Spinal cord (tissue), 10 donors: ENCODE data around the gene HARS2. TPM values are rescaled to one million over a fixed set of nuclear protein-coding genes. Genes with fewer than 3 reads are reported as not detected.
"Not testable (repeated sequence)": the region's sequence is repeated elsewhere in the genome, so short reads cannot be mapped to it uniquely, and the experiment has no call there.

Experiments used
- DNase-seq, 6 donors: peaks; one replicate each; pipeline versions ENCODE4 v3.0.0 to v3.0.0-alpha.2; 2013 to 2015; ENCODE audit warnings: low spot score in 6 of 6, low read depth in 4 of 6
- H3K27ac ChIP-seq: one replicate; pipeline ENCODE4 v1.5.1; 2013; ENCODE audit warnings: low read depth, low read length, control low read depth
- H3K27me3 ChIP-seq: one replicate; pipeline ENCODE4 v1.6.1; 2013; ENCODE audit warnings: low read length; ENCODE audit not compliant: control insufficient read depth, insufficient read depth
- H3K36me3 ChIP-seq: one replicate; pipeline ENCODE4 v1.6.1; 2013; ENCODE audit warnings: low read length; ENCODE audit not compliant: control insufficient read depth, insufficient read depth
- H3K4me1 ChIP-seq: one replicate; pipeline ENCODE4 v1.6.1; 2013; ENCODE audit warnings: low read length; ENCODE audit not compliant: control insufficient read depth, insufficient read depth
- H3K4me3 ChIP-seq: one replicate; pipeline ENCODE4 v1.5.1; 2013; ENCODE audit warnings: low read depth, low read length, control low read depth
- H3K9me3 ChIP-seq: one replicate; pipeline ENCODE4 v1.6.1; 2013; ENCODE audit warnings: low read length; ENCODE audit not compliant: control insufficient read depth, insufficient read depth
- WGBS: methylation state at CpG from one replicate; pipeline ENCODE4 v1.1.5; 2013; ENCODE audit warnings: missing lambda C conversion rate; ENCODE audit not compliant: insufficient coverage; 5-methylcytosine and 5-hydroxymethylcytosine counted together
- polyA plus RNA-seq, 2 donors: library from polyadenylated mRNA; unstranded; fragments of 120-200 nt; gene quantifications; one replicate each; pipeline ENCODE4 v1.2.1, GENCODE V29; 2013; ENCODE audit not compliant: insufficient read length in 2 of 2
- total RNA-seq, 2 donors: library from RNA; depleted of rRNA in 1 of 2; stranded (reverse); fragments of 120-200 nt in 1 of 2; fragments of >200 nt in 1 of 2; gene quantifications; one replicate each; pipeline versions ENCODE4 v1.2.3 to v1.2.4, GENCODE V29; 2013 to 2014
- donor health status: healthy.

Gene HARS2
- total and polyA plus RNA-seq, 4 donors: 24.7 to 45.9 (median 36.7) TPM

DNA sequence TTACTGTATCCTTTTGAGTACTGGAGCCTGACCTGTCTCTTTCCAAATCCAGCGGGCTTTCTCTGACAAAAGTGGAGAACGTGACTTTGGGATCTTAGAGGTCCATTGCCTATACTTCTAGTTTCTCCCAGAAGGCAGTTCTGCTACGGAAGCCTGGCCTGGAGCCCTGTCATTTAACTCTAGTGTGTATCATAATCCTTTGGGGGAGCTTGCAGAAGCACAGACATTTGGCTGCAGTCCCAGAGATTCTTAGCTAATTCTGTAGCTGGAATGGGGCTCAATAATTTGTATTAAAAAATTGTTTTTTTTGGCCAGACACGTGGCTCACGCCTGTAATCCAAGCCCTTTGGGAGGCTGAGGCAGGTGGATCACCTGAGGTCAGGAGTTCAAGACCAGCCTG lies 3.0 kb downstream of the HARS2 start:
- Histone ChIP-seq H3K4me1 (peaks cover 26% of the 10 kb centered on the region), H3K4me3 (no peak overlapping the region), H3K36me3 (peaks cover 32% of the 10 kb centered on the region), H3K27ac (no peak overlapping the region), H3K27me3 (no peaks in the 10 kb centered on the region), H3K9me3 (no peaks in the 10 kb centered on the region)
- WGBS: 87% methylated on average over 3 of the region's 5 CpGs
- peak in 1 of 6 donors; percentile 16 for DNase-seq

DNA sequence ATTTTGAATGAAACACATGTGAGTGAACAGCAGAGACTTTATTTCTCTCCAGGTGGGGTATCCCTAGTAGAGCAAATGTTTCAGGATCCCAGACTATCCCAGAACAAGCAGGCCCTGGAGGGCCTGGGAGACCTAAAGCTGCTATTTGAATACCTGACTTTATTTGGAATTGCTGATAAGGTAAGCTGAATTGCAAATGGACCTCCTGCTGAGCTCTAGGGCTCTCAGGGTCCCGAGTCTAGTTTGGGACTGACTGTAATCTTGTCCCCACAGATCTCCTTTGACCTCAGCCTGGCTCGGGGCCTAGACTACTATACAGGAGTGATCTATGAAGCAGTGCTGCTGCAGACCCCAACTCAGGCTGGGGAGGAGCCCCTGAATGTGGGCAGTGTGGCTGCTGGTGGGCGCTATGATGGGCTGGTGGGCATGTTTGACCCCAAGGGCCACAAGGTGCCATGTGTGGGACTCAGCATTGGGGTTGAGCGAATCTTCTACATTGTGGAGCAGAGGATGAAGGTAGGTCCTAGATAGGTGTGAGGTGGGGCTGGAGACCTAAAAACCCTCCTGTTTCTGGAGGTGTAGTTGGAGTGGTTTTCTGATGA lies 5.7 kb downstream of the HARS2 start:
- Histone ChIP-seq H3K4me3 (no peak overlapping the region), H3K4me1 (peaks cover 13% of the 10 kb centered on the region), H3K36me3 (peaks cover 37% of the 10 kb centered on the region), H3K27me3 (no peaks in the 10 kb centered on the region), H3K9me3 (no peaks in the 10 kb centered on the region), H3K27ac (no peak overlapping the region)
- 78% methylated on average over 3 of the region's 4 CpGs for WGBS
- DNase-seq: no peak

DNA sequence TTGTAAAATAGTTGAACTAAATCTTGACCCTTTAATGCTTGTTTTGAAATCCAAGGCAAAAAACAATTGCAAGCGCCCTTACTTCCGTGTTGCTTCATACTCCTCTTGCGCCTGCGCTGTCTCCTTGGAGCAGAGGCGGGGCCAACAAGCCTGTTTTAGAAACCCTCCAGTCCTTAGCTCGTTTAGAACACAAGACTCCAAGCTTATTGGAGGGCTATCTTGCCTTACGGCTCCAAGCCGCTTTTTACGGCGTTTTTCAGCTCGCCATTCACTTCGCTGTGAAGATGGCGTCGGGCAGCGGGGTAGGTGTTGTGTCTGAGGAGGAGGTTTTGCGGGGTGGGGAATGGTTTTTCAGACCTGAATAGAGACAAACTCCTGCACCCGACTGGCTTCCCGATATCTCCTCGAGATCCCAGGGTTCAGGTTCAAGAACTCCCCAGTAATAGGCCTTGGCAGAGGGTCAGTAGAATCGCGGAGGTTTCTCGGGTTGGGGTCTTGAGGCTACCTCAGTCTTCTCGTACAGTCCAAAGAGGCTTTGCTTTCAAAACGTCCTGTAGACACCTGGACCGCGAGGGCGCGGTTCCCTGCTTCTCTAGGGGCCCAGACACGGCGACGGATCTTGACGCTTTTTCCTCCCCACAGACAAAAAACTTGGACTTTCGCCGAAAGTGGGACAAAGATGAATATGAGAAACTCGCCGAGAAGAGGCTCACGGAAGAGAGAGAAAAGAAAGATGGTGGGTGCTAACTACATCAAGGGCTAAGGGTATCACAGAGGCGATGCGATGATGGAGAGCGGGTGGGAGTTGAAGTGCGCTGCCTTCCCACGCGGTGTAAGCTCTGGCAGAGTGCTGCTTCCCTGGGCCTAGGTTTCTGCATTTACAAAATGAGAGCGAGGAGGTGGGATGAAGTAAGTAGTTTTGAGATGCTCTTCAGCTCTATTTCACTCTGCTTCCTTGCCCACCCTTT lies 9.2 kb downstream of the HARS2 start, which contains the start of gene ZMAT2:
ZMAT2 (plus strand) TSS at position 271 of the 968 bp plus-strand sequence; CDS start at position 285, 14 bp downstream.
- Histone ChIP-seq H3K4me1 (peaks cover 4% of the 10 kb centered on the region), H3K9me3 (no peaks in the 10 kb centered on the region), H3K27me3 (no peaks in the 10 kb centered on the region), H3K27ac (peak within 1 kb of the TSS; percentile 42), H3K36me3 (peaks cover 47% of the 10 kb centered on the region), H3K4me3 (peak within 1 kb of the TSS; percentile 81)
- DNase-seq: peak; percentile 94 to 99 (median 96)
- WGBS: 3% methylated on average over 27 of the region's 44 CpGs

DNA sequence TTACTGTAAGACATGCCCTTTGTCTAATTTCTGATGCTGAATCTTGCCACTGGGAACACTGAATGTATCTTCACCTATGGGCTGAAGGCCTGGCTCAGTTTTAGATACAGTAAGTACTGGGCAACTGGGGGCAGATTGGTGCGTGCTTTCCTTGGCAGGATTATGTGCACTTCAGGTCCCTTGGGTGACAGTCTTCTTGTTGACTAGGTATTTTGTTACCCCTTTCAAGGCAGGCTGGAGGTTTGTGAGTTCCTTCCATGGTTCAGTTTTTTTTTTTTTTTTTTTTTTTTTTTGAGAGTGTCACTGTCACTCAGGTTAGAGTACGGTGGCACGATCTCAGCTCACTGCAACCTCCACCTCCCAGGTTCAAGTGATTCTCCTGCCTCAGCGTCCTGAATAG lies 16.6 kb downstream of the HARS2 start:
- peaks cover 33% of the 10 kb centered on the region for H3K36me3 ChIP-seq
- WGBS: 83% methylated on average over 1 of the region's 4 CpGs
- H3K27ac ChIP-seq: no peak overlapping the region
- DNase-seq: no peak
- H3K4me3 ChIP-seq: no peak overlapping the region
- peaks cover 9% of the 10 kb centered on the region for H3K27me3 ChIP-seq
- no peaks in the 10 kb centered on the region for H3K9me3 ChIP-seq
- no peaks in the 10 kb centered on the region for H3K4me1 ChIP-seq

DNA sequence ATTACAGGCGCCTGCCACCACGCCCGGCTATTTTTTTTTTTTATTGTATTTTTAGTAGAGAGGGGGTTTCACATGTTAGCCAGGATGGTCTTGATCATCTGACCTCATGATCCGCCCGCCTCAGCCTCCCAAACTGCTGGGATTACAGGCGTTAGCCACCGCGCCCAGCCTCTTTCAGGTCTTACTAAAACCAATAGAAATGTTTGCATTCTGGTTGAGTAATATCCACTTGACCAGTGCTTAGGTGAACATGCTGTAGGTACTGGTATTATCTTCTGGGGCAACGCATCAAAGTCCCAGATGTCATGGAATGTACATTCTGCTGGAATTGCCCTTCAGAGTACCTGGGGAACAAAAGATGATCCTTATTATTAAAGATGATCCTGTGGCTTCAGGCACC lies 17.5 kb downstream of the HARS2 start:
- not testable (repeated sequence) for DNase-seq, H3K27ac ChIP-seq, H3K4me3 ChIP-seq, H3K4me1 ChIP-seq, H3K27me3 ChIP-seq, H3K9me3 ChIP-seq
- no CpG with 5 or more reads among the region's 9 CpGs for WGBS
- peaks cover 26% of the 10 kb centered on the region for H3K36me3 ChIP-seq

DNA sequence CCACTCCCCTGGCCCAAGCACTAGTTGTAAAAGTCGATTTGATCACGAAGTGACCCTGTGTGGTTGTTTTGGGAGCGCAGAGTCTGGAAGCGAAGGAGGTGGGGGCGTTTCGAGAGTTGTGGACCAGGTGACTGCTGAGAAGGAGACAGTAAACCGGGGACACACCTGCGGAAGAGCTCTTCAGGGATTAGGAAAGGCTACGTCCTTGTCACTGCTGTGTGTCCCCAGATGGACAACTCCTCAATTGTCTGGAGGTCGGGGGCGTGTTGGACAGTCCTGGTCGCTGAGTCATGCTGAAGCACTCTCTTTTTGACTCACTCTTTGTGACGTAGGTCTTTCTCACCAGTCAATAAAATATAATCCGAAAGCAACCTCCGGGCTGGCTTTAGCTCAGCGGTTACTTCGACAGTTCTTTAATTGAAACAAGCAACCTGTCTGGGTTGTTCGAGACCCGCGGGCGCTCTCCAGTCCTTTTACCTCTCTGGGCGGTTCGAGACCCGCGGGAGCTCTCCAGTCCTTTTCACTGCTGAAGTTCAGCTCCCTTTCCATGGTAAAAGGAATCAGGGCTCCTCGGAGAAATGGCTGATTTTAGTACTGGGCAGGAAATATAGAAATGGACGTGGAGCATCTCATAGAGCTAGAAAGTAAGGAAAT lies 19.8 kb downstream of the HARS2 start:
- WGBS: 5% methylated on average over 20 of the region's 27 CpGs
- Histone ChIP-seq H3K27me3 (peaks cover 9% of the 10 kb centered on the region), H3K9me3 (no peaks in the 10 kb centered on the region), H3K36me3 (peaks cover 11% of the 10 kb centered on the region), H3K27ac (peak overlapping the region; percentile 61), H3K4me3 (peak overlapping the region; percentile 47), H3K4me1 (no peaks in the 10 kb centered on the region)
- DNase-seq: peak in 5 of 6 donors; percentile 38 to 85 (median 71)

DNA sequence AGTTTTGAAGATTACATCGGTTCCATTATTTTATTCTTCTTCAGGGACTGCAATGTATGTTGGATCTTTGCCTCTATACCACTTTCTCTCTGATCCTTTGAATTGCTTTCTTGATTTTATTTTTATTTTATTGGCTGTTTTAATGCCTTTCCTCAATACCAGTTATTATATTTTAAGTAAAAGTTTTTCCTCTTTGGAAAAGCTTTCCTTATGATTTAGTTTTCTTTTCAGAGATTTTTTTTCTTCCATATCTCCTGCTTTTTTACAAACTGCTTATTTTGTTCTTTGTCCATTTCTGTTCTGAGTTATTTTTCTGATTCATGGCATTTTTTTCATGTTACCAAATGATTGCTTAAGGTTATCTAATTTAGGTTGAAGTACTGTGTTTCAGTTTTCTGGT lies 20.5 kb downstream of the HARS2 start:
- no CpG with 5 or more reads among the region's 1 CpG for WGBS
- Histone ChIP-seq H3K9me3 (no peaks in the 10 kb centered on the region), H3K36me3 (peaks cover 6% of the 10 kb centered on the region), H3K27ac (no peak overlapping the region), H3K4me3 (no peak overlapping the region), H3K4me1 (no peaks in the 10 kb centered on the region), H3K27me3 (peaks cover 9% of the 10 kb centered on the region)
- DNase-seq: no peak

DNA sequence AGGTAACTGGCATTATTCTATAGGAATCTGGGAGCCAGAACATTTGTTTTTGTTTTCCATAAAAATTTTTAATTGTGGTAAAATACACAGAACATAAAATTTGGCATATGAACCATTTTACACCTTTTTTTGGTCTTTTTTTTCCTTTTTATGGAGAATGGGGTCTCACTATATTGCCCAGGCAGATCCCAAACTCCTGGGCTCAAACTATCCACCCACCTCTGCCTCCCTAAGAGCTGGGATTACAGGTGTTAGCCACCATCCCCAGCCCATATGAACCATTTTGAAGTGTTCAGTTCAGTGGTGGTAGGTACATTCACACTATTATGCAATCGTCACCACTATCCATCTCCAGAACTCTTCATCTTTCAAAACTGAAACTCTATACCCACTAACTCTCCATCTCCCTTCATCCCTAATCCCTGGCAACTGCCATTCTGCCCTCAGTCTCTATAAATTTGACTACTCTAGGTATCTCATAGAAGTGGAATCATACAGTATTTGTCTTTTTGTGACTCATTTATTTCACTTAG lies 22.4 kb downstream of the HARS2 start:
- peaks cover 9% of the 10 kb centered on the region for H3K27me3 ChIP-seq
- no peak overlapping the region for H3K27ac ChIP-seq
- no peaks in the 10 kb centered on the region for H3K4me1 ChIP-seq
- H3K9me3 ChIP-seq: no peaks in the 10 kb centered on the region
- no peak overlapping the region for H3K4me3 ChIP-seq
- 100% methylated on average over 1 of the region's 1 CpG for WGBS
- DNase-seq: no peak
- H3K36me3 ChIP-seq: no peaks in the 10 kb centered on the region

DNA sequence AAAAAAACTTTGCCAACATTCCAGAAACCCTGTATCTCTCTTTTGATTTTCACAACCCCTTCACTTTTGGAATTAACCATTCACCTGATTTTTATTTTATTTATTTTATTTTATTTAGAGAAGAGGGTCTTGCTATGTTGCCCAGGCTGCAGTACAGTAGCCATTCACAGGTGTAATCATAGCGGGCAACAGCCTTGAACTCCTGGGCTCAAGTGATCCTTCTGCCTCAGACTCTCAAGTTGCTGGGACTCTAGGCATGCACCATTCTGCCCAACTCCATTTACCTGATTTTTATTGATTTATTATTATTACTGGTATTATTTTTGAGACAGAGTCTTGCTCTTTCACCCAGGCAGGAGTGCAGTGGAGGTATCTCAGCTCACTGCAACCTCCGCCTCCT lies 25.0 kb downstream of the HARS2 start:
- 100% methylated on average over 1 of the region's 2 CpGs for WGBS
- not testable (repeated sequence) for H3K27ac ChIP-seq, DNase-seq, H3K4me3 ChIP-seq, H3K4me1 ChIP-seq, H3K36me3 ChIP-seq, H3K27me3 ChIP-seq, H3K9me3 ChIP-seq
